ENCODE results near the gene CSMD2.

DNA sequence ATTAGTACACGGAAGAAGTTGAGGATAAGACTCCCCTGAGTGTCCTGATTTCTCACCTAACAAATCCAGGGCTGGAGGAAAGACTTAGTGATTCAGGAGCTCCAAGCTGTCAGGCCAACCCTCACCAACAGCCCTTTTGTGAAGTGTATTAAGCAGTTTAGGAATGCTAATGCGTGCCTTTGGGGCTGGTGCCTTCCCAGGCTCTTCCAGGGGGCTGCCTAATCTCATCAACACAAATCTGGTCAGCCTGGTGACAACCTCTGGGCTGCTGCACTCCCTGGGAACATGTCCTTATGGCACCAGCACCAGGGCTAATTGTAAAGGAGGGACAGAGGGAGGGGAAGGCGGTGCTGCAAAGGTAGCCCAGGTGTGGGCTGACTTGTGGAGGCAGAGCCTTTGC, 15.5 kb downstream of the CSMD2 start:
- TF ChIP-seq CTCF (IDR thresholded peaks at IDR 0.05): no peak
- no peak for TF ChIP-seq EZH2phosphoT487 (IDR thresholded peaks at IDR 0.05; ENCODE audit: borderline replicate concordance, low read depth)
- no peak for TF ChIP-seq TCF12 (IDR thresholded peaks at IDR 0.05)
